ENCODE measurements around the gene H2AZ1. TPM values are rescaled to one million over a fixed set of nuclear protein-coding genes. Genes with fewer than 3 reads are reported as not detected.

H2AZ1 gene
- polyA plus RNA-seq, 1 donor (not counting 4 experiments of a cell fraction or from before 2014, with no cell fraction given) = 452 TPM

DNA sequence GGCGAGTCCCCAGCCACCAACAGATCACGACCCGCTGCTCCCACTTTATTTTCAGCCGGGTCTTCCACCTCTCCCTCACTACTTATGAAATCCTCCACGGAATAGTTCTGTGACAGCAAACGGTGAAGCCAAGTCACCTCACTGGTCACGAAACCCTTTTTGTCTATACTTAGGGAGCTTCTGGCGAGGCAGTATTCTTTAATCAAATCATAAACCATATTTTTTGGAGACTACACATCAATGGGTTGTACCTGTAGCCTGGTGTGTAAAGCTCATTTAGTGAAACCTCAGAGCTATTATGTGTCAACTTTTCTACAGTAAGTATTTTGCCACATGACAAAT lies 809 bp upstream of the H2AZ1 start:
- Histone ChIP-seq H3K4me3 (ENCODE audit: control insufficient read depth in 2 of 3, extremely low read depth in 1 of 3, insufficient read depth in 2 of 3, low read depth in 1 of 3, low read length in 3 of 3) (peak overlapping the region; percentile 80 to 84 (median 81)), H3K27ac (ENCODE audit: control insufficient read depth, insufficient read depth, low read length) (peak overlapping the region; percentile 76), H3K9me3 (ENCODE audit: control insufficient read depth, low read depth, low read length) (no peaks in the 10 kb centered on the region), H3K9ac (ENCODE audit: control insufficient read depth, extremely low read depth, insufficient read depth, low read length) (peak overlapping the region; percentile 73), H3K9me1 (ENCODE audit: control insufficient read depth, extremely low read depth, insufficient read depth, low read length) (no peaks in the 10 kb centered on the region), H3K79me2 (ENCODE audit: control insufficient read depth, insufficient read depth, low read length) (peaks cover 26% of the 10 kb centered on the region), H3K4me2 (ENCODE audit: control insufficient read depth, extremely low read depth, insufficient read depth, low read depth, low read length) (peak overlapping the region; percentile 96), H3K4me1 (ENCODE audit: control insufficient read depth, extremely low read depth, insufficient read depth, low read length) (peaks cover 27% of the 10 kb centered on the region), H3K36me3 (ENCODE audit: control insufficient read depth in 2 of 2, extremely low read depth in 1 of 2, insufficient read depth in 2 of 2, low read length in 2 of 2) (peaks cover 1 to 16% of the 10 kb centered on the region in 2 experiments), H2AFZ (ENCODE audit: control insufficient read depth, low read length) (peak overlapping the region; percentile 76), H4K20me1 (ENCODE audit: control insufficient read depth, extremely low read depth, insufficient read depth, low read length) (no peaks in the 10 kb centered on the region), H3K27me3 (ENCODE audit: control insufficient read depth, extremely low read depth, insufficient read depth, low read length) (no peaks in the 10 kb centered on the region)
- TF ChIP-seq, protein P1, sequence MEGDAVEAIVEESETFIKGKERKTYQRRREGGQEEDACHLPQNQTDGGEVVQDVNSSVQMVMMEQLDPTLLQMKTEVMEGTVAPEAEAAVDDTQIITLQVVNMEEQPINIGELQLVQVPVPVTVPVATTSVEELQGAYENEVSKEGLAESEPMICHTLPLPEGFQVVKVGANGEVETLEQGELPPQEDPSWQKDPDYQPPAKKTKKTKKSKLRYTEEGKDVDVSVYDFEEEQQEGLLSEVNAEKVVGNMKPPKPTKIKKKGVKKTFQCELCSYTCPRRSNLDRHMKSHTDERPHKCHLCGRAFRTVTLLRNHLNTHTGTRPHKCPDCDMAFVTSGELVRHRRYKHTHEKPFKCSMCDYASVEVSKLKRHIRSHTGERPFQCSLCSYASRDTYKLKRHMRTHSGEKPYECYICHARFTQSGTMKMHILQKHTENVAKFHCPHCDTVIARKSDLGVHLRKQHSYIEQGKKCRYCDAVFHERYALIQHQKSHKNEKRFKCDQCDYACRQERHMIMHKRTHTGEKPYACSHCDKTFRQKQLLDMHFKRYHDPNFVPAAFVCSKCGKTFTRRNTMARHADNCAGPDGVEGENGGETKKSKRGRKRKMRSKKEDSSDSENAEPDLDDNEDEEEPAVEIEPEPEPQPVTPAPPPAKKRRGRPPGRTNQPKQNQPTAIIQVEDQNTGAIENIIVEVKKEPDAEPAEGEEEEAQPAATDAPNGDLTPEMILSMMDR (optimal IDR thresholded peaks at IDR 0.05 in 1 of 3, IDR thresholded peaks at IDR 0.05 in 1 of 3, conservative IDR thresholded peaks at IDR 0.05 in 1 of 3; ENCODE audit: extremely low read depth in 1 of 3, insufficient read depth in 2 of 3, low read length in 3 of 3) = no peak
- TF ChIP-seq EZH2 (IDR thresholded peaks at IDR 0.05; ENCODE audit: low read length) = no peak
- DNase-seq (ENCODE audit: low read depth, low spot score) (no peak), FAIRE-seq (no peak)
- dilution Hi-C loops (cut with MboI; ENCODE audit: extremely low pct_ligation_motif_present, low sequenced_read_pairs) = no loop called here

DNA sequence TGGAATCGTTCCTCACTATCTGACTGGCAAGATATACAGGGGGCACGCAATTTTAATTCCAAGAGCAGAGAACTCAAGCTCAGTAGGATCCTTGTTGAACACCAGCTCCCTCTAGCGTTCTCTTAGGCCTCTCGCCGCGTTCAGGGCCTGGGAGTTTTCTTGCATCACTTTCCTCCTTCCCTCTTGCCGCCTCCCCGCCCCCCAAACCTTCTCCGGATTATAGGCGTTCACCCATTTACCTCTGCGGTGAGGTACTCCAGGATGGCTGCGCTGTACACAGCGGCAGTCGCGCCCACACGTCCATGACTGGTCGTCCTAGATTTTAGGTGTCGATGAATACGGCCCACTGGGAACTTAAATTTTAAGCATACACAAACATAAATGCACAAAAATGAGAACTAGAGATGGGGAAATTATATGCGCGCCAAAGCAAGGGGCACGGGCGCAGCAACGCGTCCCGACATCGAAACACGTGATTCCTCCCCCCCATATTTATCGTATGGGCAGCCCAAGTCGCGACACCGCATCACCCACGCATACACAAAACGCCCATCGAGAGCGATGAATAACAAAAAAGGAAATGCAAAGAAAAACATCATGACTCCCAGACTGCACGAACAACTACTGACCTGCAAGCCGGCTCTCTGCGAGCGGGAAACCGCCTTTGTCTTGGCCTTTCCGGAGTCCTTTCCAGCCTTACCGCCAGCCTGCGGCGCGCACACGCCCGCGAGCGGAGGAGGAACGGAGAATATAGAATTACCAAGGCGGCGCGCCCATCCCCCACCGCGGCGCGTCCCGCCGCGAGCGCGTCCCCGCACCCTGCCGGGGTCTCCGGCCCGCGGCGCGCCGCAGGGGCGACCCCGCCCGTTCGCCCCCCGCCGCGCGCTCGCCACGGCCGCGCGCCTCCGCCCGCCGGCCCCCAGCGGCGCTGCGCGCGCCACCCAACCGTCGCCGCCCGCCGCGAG lies 759 bp downstream of the H2AZ1 start:
- H3K4me1 ChIP-seq (ENCODE audit: control insufficient read depth, extremely low read depth, insufficient read depth, low read length) = peaks cover 31% of the 10 kb centered on the region
- peak overlapping the region; percentile 87 for H3K27ac ChIP-seq (ENCODE audit: control insufficient read depth, insufficient read depth, low read length)
- H3K9me3 ChIP-seq (ENCODE audit: control insufficient read depth, low read depth, low read length) = no peaks in the 10 kb centered on the region
- H3K9ac ChIP-seq (ENCODE audit: control insufficient read depth, extremely low read depth, insufficient read depth, low read length) = peak overlapping the region; percentile 91
- H4K20me1 ChIP-seq (ENCODE audit: control insufficient read depth, extremely low read depth, insufficient read depth, low read length) = peaks cover 3% of the 10 kb centered on the region
- peaks cover 42% of the 10 kb centered on the region for H3K79me2 ChIP-seq (ENCODE audit: control insufficient read depth, insufficient read depth, low read length)
- peak overlapping the region; percentile 99 for H3K4me2 ChIP-seq (ENCODE audit: control insufficient read depth, extremely low read depth, insufficient read depth, low read depth, low read length)
- peak; percentile 90 for FAIRE-seq
- no peak for TF ChIP-seq EZH2 (IDR thresholded peaks at IDR 0.05; ENCODE audit: low read length)
- TF ChIP-seq, protein P1 (optimal IDR thresholded peaks at IDR 0.05 in 1 of 3, IDR thresholded peaks at IDR 0.05 in 1 of 3, conservative IDR thresholded peaks at IDR 0.05 in 1 of 3; ENCODE audit: extremely low read depth in 1 of 3, insufficient read depth in 2 of 3, low read length in 3 of 3) = peak; percentile 88 to 94 (median 89)
- H3K4me3 ChIP-seq (ENCODE audit: control insufficient read depth in 2 of 3, extremely low read depth in 1 of 3, insufficient read depth in 2 of 3, low read depth in 1 of 3, low read length in 3 of 3) = peak overlapping the region; percentile 80 to 95 (median 85)
- peaks cover 1 to 16% of the 10 kb centered on the region in 2 experiments for H3K36me3 ChIP-seq (ENCODE audit: control insufficient read depth in 2 of 2, extremely low read depth in 1 of 2, insufficient read depth in 2 of 2, low read length in 2 of 2)
- H3K27me3 ChIP-seq (ENCODE audit: control insufficient read depth, extremely low read depth, insufficient read depth, low read length) = no peaks in the 10 kb centered on the region
- H2AFZ ChIP-seq (ENCODE audit: control insufficient read depth, low read length) = peak overlapping the region; percentile 85
- dilution Hi-C loops (cut with MboI; ENCODE audit: extremely low pct_ligation_motif_present, low sequenced_read_pairs) = no loop called here
- no peaks in the 10 kb centered on the region for H3K9me1 ChIP-seq (ENCODE audit: control insufficient read depth, extremely low read depth, insufficient read depth, low read length)
- no peak for DNase-seq (ENCODE audit: low read depth, low spot score)

Measured in keratinocyte (primary cell).